Endothelial cell (in vitro differentiated cells): ENCODE measurements around the gene TBC1D10B. TPM values are rescaled to one million over a fixed set of nuclear protein-coding genes. Genes with fewer than 3 reads are reported as not detected.

ENCODE experiments used
- DNase-seq: peaks from one replicate; pipeline ENCODE4 v3.0.0; 2021; ENCODE audit warnings: low spot score
- H3K27ac Mint-ChIP-seq: one replicate; pipeline ENCODE4 v1.8.0; 2021; ENCODE audit warnings: mixed read lengths, inconsistent platforms; ENCODE audit not compliant: unreplicated experiment
- H3K27me3 Mint-ChIP-seq: one replicate; pipeline ENCODE4 v1.8.0; 2021; ENCODE audit warnings: mild to moderate bottlenecking, moderate library complexity, mixed read lengths, inconsistent platforms; ENCODE audit not compliant: unreplicated experiment
- H3K36me3 Mint-ChIP-seq: one replicate; pipeline ENCODE4 v1.8.0; 2021; ENCODE audit warnings: mild to moderate bottlenecking, low read depth, mixed read lengths, inconsistent platforms; ENCODE audit not compliant: unreplicated experiment
- H3K4me1 Mint-ChIP-seq: one replicate; pipeline ENCODE4 v1.8.0; 2021; ENCODE audit warnings: mild to moderate bottlenecking, mixed read lengths, inconsistent platforms; ENCODE audit not compliant: unreplicated experiment
- H3K4me3 Mint-ChIP-seq: one replicate; pipeline ENCODE4 v1.8.0; 2021; ENCODE audit warnings: mild to moderate bottlenecking, mixed read lengths, inconsistent platforms; ENCODE audit not compliant: unreplicated experiment
- H3K9me3 Mint-ChIP-seq: one replicate; pipeline ENCODE4 v1.8.0; 2021; ENCODE audit warnings: mixed read lengths, inconsistent platforms; ENCODE audit not compliant: unreplicated experiment
- CTCF ChIP-seq: fragments of 200-600 bp; sonication (generic); IDR thresholded peaks from one replicate; pipeline ENCODE4 v1.5.0; 2021; ENCODE audit warnings: antibody characterized with exemption; ENCODE audit not compliant: unreplicated experiment
- total RNA-seq: library from RNA; stranded (reverse); fragmentation: NEBNext Ultra II Directional; extraction: Animal tissue kit (Norgen Biotek cat#: 25700); gene quantifications from one replicate; pipeline ENCODE4 v1.2.1, GENCODE V29; 2021; ENCODE audit not compliant: unreplicated experiment

The TBC1D10B gene
- total RNA-seq, 1 donor from 2014 or later = 62.4 TPM

- DNase-seq = no peak
- H3K9me3 Mint-ChIP-seq = no peaks in the 10 kb centered on the region
- no peak for TF ChIP-seq CTCF
- H3K4me1 Mint-ChIP-seq = peaks cover 17% of the 10 kb centered on the region
- peaks cover 34% of the 10 kb centered on the region for H3K36me3 Mint-ChIP-seq
- H3K27me3 Mint-ChIP-seq = peaks cover 19% of the 10 kb centered on the region
- no peak overlapping the region for H3K27ac Mint-ChIP-seq
- peak overlapping the region; percentile 7 for H3K4me3 Mint-ChIP-seq
Measured at GRCh38 chr16:30359871-30360170, 10.5 kb downstream of the TBC1D10B start.

- Mint-ChIP-seq H3K36me3 (peaks cover 33% of the 10 kb centered on the region), H3K27ac (peak overlapping the region; percentile 24), H3K4me1 (peaks cover 22% of the 10 kb centered on the region), H3K4me3 (no peak overlapping the region), H3K27me3 (peaks cover 24% of the 10 kb centered on the region), H3K9me3 (no peaks in the 10 kb centered on the region)
- TF ChIP-seq CTCF = no peak
- DNase-seq = no peak
Measured at GRCh38 chr16:30358990-30359870, 11.1 kb downstream of the TBC1D10B start.

GRCh38 chr16:30358577-30358936, 11.7 kb downstream of the TBC1D10B start:
- peaks cover 34% of the 10 kb centered on the region for H3K36me3 Mint-ChIP-seq
- no peak for DNase-seq
- TF ChIP-seq CTCF = no peak

GRCh38 chr16:30357715-30358576, 12.3 kb downstream of the TBC1D10B start:
- H3K4me3 Mint-ChIP-seq = peak overlapping the region; percentile 69
- peaks cover 28% of the 10 kb centered on the region for H3K27me3 Mint-ChIP-seq
- no peak for TF ChIP-seq CTCF
- peak overlapping the region; percentile 59 for H3K27ac Mint-ChIP-seq
- H3K36me3 Mint-ChIP-seq = peaks cover 27% of the 10 kb centered on the region
- no peaks in the 10 kb centered on the region for H3K9me3 Mint-ChIP-seq
- DNase-seq = no peak
- peaks cover 27% of the 10 kb centered on the region for H3K4me1 Mint-ChIP-seq

More at GRCh38 chr16:30358577-30358936, 11.7 kb downstream of the TBC1D10B start:
- H3K27ac Mint-ChIP-seq = no peak overlapping the region
- no peaks in the 10 kb centered on the region for H3K9me3 Mint-ChIP-seq
- no peak overlapping the region for H3K4me3 Mint-ChIP-seq
- H3K4me1 Mint-ChIP-seq = peaks cover 27% of the 10 kb centered on the region
- H3K27me3 Mint-ChIP-seq = peaks cover 25% of the 10 kb centered on the region
